ENCODE results near the gene GMDS.

The GMDS gene

DNA sequence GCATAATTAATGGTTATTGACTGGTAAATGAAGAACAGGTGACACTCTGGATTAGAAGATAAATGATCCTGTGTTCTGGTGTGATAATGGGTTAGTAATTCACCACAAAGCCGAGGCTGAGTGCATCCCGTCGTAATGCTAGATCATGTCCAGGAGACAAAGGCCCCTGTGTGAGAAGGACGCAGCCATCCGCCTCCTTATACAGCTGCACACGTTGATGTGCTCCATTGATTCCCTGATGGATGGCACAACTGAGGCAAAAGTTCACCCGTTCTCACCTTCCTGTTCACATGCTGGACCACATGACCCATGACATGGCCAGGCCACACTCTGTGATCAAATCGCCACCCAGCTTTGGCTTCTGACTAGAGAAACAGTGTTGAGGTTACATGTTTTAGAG is 499.6 kb downstream of the GMDS start:
- in situ Hi-C loops (cut with MboI; ENCODE audit: low sequenced_read_pairs, unreplicated experiment), result no loop called here
- DNase-seq (ENCODE audit: low spot score), result no peak
- TF ChIP-seq, protein P1, sequence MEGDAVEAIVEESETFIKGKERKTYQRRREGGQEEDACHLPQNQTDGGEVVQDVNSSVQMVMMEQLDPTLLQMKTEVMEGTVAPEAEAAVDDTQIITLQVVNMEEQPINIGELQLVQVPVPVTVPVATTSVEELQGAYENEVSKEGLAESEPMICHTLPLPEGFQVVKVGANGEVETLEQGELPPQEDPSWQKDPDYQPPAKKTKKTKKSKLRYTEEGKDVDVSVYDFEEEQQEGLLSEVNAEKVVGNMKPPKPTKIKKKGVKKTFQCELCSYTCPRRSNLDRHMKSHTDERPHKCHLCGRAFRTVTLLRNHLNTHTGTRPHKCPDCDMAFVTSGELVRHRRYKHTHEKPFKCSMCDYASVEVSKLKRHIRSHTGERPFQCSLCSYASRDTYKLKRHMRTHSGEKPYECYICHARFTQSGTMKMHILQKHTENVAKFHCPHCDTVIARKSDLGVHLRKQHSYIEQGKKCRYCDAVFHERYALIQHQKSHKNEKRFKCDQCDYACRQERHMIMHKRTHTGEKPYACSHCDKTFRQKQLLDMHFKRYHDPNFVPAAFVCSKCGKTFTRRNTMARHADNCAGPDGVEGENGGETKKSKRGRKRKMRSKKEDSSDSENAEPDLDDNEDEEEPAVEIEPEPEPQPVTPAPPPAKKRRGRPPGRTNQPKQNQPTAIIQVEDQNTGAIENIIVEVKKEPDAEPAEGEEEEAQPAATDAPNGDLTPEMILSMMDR (IDR thresholded peaks at IDR 0.05; ENCODE audit: borderline replicate concordance, control extremely low read depth, extremely low read depth, insufficient read depth, missing control alignments), result no peak

DNA sequence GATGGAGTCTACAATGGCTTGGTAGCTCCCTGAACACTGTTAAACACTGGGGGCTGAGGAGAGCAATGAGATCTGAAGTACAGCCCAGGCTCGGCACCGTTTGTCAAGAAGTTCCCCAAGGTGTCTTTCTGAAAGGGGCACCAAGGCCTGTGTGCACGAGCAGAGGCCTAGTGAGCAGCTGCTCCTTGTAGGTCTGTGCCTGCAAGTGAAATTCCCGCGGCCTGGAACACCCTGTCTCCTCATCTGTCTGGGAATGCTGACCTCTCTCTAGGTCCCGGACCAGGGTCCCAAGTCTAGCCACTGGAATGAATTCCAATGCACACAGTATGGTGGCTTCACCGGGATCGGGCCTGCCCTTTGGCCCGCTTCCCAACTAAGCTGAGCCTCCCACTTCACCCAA is 500.9 kb downstream of the GMDS start:
- no peak for DNase-seq (ENCODE audit: low spot score)
- in situ Hi-C loops (cut with MboI; ENCODE audit: low sequenced_read_pairs, unreplicated experiment), result no loop called here
- TF ChIP-seq, protein P1 (IDR thresholded peaks at IDR 0.05; ENCODE audit: borderline replicate concordance, control extremely low read depth, extremely low read depth, insufficient read depth, missing control alignments), result no peak

DNA sequence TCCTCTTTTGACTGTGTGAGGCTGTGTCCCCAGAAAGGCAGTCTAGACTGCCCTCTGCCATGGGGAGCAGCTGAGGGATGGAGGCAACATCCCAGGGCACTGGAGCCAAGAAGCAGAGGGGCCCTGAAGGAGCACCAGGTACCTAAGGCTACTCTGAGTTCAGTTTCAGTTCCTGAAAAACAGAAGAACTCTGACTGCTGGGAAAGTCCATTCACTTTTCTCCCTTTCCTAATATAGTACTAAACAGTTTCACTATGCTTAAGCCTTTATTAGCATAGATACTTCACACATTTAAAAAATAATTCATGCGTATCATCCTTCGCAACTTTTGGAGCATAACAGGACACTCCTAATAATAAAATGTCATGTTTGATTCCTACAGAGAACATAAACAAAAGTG is 505.7 kb downstream of the GMDS start:
- in situ Hi-C loops (cut with MboI; ENCODE audit: low sequenced_read_pairs, unreplicated experiment), result no loop called here
- DNase-seq (ENCODE audit: low spot score), result peak; percentile 82

DNA sequence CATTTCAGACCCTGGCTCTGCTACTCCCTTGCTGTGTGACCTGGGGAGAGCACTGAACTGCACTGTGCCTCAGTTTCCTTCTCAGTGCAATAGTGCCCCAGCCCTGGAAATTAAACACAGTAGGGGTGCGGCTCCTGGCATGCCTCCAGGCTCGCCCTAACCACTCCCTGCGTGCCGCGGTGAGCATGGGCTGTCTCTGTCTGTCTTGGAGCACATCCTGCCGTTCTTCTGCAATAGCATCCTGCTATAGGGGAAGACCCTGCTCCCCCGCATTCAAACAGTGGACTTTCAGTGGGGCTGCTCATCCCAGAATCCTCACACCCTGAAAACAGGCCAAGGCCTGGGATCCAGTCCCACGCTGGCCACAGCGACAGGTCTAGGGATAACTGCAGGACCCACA is 506.2 kb downstream of the GMDS start:
- in situ Hi-C loops (cut with MboI; ENCODE audit: low sequenced_read_pairs, unreplicated experiment), result no loop called here
- peak; percentile 46 for DNase-seq (ENCODE audit: low spot score)
- TF ChIP-seq, protein P1 (IDR thresholded peaks at IDR 0.05; ENCODE audit: borderline replicate concordance, control extremely low read depth, extremely low read depth, insufficient read depth, missing control alignments), result no peak

More for the DNA sequence above, 505.7 kb downstream of the GMDS start:
- TF ChIP-seq, protein P1 (IDR thresholded peaks at IDR 0.05; ENCODE audit: borderline replicate concordance, control extremely low read depth, extremely low read depth, insufficient read depth, missing control alignments), result no peak

DNA sequence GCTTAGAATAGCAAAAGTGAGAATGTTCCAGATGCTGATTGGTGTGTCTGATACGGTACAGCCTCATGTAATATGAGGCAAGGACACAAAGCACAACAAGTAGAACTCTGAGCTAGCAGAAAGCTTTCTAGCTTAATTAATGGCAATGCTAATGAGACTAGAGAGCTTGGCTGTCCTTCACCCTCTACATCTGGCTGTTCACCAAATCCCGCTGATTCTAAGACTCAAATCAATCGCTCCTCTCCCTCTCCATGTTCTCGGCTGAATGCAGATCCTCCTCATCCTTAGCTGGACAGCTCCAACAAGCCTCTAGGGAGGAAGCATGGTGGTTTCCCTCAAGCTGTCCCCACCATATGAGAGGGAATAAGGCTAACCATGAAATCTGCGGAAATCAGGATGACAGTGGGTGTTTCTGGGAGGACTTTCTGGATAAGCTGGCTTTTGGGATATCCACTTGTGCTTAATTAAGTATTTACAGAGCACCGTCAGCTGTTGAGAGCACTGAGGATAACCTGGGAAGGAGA is 506.8 kb downstream of the GMDS start:
- DNase-seq (ENCODE audit: low spot score), result no peak
- TF ChIP-seq, protein P1 (IDR thresholded peaks at IDR 0.05; ENCODE audit: borderline replicate concordance, control extremely low read depth, extremely low read depth, insufficient read depth, missing control alignments), result no peak
- in situ Hi-C loops (cut with MboI; ENCODE audit: low sequenced_read_pairs, unreplicated experiment), result no loop called here

DNA sequence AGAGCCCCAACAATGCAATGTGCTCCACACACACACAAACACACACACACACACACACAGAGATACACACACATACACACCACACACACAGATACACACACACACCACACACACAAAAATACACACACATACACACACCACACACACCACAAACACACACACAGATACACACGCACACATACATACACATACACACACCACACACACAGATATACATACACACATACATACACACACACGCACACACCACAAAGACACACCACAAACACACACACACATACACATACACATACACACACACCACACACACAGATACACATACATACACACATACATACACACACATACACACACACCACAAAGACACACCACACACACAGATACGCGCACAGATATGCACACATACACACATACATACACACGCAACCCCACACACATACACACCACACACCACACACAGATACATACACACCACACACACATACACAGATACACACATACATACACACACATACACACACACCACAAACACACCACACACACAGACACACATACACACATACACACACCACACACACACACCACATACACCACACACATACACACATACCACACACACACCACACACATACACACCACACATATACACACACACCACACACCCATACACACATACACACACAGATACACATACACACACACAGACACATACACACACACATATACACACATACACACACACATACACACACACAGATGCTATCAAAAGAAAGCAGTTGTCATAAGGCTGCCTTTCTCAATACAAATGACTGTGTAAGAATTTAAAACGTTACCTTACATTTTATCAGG is 507.7 kb downstream of the GMDS start:
- TF ChIP-seq, protein P1 (IDR thresholded peaks at IDR 0.05; ENCODE audit: borderline replicate concordance, control extremely low read depth, extremely low read depth, insufficient read depth, missing control alignments), result no peak
- no peak for DNase-seq (ENCODE audit: low spot score)
- in situ Hi-C loops (cut with MboI; ENCODE audit: low sequenced_read_pairs, unreplicated experiment), result no loop called here

Data from GM13976 (cell line).